Measurements from ENCODE around the gene DOK3. TPM values are rescaled to one million over a fixed set of nuclear protein-coding genes. Genes with fewer than 3 reads are reported as not detected.
A peak's percentile ranks its signal among the peaks of the same experiment; 100 is the strongest.

Gene DOK3
- total and polyA plus RNA-seq, 2 experiments from 2014 or later, result 2.2 to 11.1 TPM

DNA sequence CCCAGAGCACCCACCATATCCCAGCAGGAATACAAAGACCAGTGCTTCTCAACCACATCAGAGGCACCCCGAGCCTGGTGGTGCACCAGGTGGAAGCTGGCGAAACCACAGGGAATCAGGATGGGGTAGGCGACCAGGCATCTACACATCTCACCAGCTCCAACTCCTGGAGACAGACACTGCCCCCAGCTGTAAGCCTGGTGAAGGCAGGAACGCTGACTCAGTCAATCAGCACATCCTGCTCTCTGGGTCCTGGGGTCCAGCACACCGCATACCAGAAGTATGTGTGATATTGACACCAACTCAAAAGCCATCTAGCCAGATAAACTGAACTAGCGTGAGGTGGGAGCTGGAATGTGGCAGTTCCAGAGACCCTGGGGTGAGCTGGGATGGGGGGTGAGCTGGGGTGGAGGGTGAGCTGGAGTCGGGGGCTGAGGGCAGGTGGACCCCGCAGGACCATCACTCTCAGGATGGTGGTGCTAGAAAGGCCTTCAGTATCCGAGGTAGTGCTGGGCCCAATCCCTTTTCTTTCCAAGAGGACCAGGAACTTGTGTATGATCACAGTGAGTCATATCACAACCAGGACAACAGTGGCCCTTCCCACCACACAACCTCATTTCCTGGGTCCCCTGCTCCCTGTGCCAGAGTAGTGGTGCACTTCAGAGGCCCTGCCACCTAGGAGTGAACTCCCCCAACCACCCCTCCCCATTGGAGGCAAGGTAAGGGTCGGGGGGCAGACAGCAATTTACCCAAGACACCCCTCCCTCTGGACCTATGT lies 38.7 kb downstream of the DOK3 start:
- Histone ChIP-seq H3K9me2 (ENCODE audit: insufficient read depth) (no peaks in the 10 kb centered on the region), H3K79me2 (replicated peaks; ENCODE audit: insufficient read depth) (peaks cover 50% of the 10 kb centered on the region), H3K36me3 (ENCODE audit: insufficient read depth) (peaks cover 21% of the 10 kb centered on the region), H3K4me3 (peak overlapping the region; percentile 97), H4K20me1 (replicated peaks; ENCODE audit: insufficient read depth) (peaks cover 39% of the 10 kb centered on the region), H2AFZ (no peak overlapping the region), H3F3A (replicated peaks; ENCODE audit: low read depth) (peaks cover 39% of the 10 kb centered on the region), H3K27ac (ENCODE audit: low read depth) (peak overlapping the region; percentile 90; the same call in 1 of the 2 replicates), H3K4me2 (peak overlapping the region; percentile 92), H3K27me3 (ENCODE audit: insufficient read depth) (no peaks in the 10 kb centered on the region), H3K4me1 (ENCODE audit: insufficient read depth) (peaks cover 54% of the 10 kb centered on the region)
- DNase-seq (ENCODE audit: low spot score) (no peak), ATAC-seq (no peak)
- peaks cover 30% of the 10 kb centered on the region for H3K27me3 Mint-ChIP-seq (ENCODE audit: insufficient read depth, low read depth, poor library complexity)
- TF ChIP-seq POLR2AphosphoS5 (IDR thresholded peaks at IDR 0.05; ENCODE audit: low read depth), result 0 out of 2 replicates have a peak, but pooled peaks have one; percentile 7
- TF ChIP-seq, protein P1, sequence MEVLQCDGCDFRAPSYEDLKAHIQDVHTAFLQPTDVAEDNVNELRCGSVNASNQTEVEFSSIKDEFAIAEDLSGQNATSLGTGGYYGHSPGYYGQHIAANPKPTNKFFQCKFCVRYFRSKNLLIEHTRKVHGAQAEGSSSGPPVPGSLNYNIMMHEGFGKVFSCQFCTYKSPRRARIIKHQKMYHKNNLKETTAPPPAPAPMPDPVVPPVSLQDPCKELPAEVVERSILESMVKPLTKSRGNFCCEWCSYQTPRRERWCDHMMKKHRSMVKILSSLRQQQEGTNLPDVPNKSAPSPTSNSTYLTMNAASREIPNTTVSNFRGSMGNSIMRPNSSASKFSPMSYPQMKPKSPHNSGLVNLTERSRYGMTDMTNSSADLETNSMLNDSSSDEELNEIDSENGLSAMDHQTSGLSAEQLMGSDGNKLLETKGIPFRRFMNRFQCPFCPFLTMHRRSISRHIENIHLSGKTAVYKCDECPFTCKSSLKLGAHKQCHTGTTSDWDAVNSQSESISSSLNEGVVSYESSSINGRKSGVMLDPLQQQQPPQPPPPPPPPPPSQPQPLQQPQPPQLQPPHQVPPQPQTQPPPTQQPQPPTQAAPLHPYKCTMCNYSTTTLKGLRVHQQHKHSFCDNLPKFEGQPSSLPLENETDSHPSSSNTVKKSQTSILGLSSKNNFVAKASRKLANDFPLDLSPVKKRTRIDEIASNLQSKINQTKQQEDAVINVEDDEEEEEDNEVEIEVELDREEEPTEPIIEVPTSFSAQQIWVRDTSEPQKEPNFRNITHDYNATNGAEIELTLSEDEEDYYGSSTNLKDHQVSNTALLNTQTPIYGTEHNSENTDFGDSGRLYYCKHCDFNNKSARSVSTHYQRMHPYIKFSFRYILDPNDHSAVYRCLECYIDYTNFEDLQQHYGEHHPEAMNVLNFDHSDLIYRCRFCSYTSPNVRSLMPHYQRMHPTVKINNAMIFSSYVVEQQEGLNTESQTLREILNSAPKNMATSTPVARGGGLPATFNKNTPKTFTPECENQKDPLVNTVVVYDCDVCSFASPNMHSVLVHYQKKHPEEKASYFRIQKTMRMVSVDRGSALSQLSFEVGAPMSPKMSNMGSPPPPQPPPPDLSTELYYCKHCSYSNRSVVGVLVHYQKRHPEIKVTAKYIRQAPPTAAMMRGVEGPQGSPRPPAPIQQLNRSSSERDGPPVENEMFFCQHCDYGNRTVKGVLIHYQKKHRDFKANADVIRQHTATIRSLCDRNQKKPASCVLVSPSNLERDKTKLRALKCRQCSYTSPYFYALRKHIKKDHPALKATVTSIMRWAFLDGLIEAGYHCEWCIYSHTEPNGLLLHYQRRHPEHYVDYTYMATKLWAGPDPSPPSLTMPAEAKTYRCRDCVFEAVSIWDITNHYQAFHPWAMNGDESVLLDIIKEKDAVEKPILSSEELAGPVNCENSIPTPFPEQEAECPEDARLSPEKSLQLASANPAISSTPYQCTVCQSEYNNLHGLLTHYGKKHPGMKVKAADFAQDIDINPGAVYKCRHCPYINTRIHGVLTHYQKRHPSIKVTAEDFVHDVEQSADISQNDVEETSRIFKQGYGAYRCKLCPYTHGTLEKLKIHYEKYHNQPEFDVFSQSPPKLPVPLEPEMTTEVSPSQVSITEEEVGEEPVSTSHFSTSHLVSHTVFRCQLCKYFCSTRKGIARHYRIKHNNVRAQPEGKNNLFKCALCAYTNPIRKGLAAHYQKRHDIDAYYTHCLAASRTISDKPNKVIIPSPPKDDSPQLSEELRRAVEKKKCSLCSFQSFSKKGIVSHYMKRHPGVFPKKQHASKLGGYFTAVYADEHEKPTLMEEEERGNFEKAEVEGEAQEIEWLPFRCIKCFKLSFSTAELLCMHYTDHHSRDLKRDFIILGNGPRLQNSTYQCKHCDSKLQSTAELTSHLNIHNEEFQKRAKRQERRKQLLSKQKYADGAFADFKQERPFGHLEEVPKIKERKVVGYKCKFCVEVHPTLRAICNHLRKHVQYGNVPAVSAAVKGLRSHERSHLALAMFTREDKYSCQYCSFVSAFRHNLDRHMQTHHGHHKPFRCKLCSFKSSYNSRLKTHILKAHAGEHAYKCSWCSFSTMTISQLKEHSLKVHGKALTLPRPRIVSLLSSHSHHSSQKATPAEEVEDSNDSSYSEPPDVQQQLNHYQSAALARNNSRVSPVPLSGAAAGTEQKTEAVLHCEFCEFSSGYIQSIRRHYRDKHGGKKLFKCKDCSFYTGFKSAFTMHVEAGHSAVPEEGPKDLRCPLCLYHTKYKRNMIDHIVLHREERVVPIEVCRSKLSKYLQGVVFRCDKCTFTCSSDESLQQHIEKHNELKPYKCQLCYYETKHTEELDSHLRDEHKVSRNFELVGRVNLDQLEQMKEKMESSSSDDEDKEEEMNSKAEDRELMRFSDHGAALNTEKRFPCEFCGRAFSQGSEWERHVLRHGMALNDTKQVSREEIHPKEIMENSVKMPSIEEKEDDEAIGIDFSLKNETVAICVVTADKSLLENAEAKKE (CRISPR knock-in tag; IDR thresholded peaks at IDR 0.05), result no peak
- peak overlapping the region; percentile 91 for H3K27ac Mint-ChIP-seq
- H3K36me3 Mint-ChIP-seq (ENCODE audit: low read depth), result peaks cover 61% of the 10 kb centered on the region
- peak overlapping the region; percentile 83 for H3K4me3 Mint-ChIP-seq
- peaks cover 3% of the 10 kb centered on the region for H3K9me3 Mint-ChIP-seq
- H3K4me1 Mint-ChIP-seq, result peaks cover 49% of the 10 kb centered on the region

- H3K27me3 ChIP-seq (ENCODE audit: insufficient read depth), result no peaks in the 10 kb centered on the region
- Mint-ChIP-seq H3K27me3 (ENCODE audit: insufficient read depth, low read depth, poor library complexity) (peaks cover 27% of the 10 kb centered on the region), H3K27ac (peak overlapping the region; percentile 91), H3K9me3 (peaks cover 12% of the 10 kb centered on the region), H3K4me3 (peak overlapping the region; percentile 83), H3K4me1 (peaks cover 41% of the 10 kb centered on the region), H3K36me3 (ENCODE audit: low read depth) (peaks cover 71% of the 10 kb centered on the region)
- peak overlapping the region; percentile 90 for H3K27ac ChIP-seq (ENCODE audit: low read depth)
- H3K79me2 ChIP-seq (replicated peaks; ENCODE audit: insufficient read depth), result peaks cover 54% of the 10 kb centered on the region
- H3K9me2 ChIP-seq (ENCODE audit: insufficient read depth), result no peaks in the 10 kb centered on the region
- peaks cover 43% of the 10 kb centered on the region for H3F3A ChIP-seq (replicated peaks; ENCODE audit: low read depth)
- H4K20me1 ChIP-seq (replicated peaks; ENCODE audit: insufficient read depth), result peaks cover 45% of the 10 kb centered on the region
- peak overlapping the region; percentile 92 for H3K4me2 ChIP-seq
- H3K4me1 ChIP-seq (ENCODE audit: insufficient read depth), result peaks cover 45% of the 10 kb centered on the region
- no peak; the same call in 2 of the 3 replicates for ATAC-seq
- H3K4me3 ChIP-seq, result peak overlapping the region; percentile 37; the same call in 1 of the 2 replicates
- H3K36me3 ChIP-seq (ENCODE audit: insufficient read depth), result peaks cover 28% of the 10 kb centered on the region
- H2AFZ ChIP-seq, result no peak overlapping the region
- DNase-seq (ENCODE audit: low spot score), result no peak
- no peak for TF ChIP-seq ZNF114 (CRISPR knock-in tag; IDR thresholded peaks at IDR 0.05)
- no peak for TF ChIP-seq JUNB (IDR thresholded peaks at IDR 0.05; ENCODE audit: unreplicated experiment)
- TF ChIP-seq EZH2phosphoT487 (IDR thresholded peaks at IDR 0.05; ENCODE audit: unreplicated experiment), result no peak
Observed at GRCh38 chr5:177469750-177470525, 39.7 kb downstream of the DOK3 start.
